HepG2 (cell line): ENCODE results near the gene UBE4A. TPM values are rescaled to one million over a fixed set of nuclear protein-coding genes. Genes with fewer than 3 reads are reported as not detected.
A peak's percentile ranks its signal among the peaks of the same experiment; 100 is the strongest.

Source experiments
- ATAC-seq: fragments of 200-7000 bp; cut with Tn5 transposase; 3 replicates; pipeline ENCODE4 v1.9.1; 2020; ENCODE audit warnings: mild to moderate bottlenecking, moderate library complexity
- BruUV-seq: library from RNA; stranded (reverse); fragments of 400-500 nt; replicated peaks from 2 replicates; lab custom pipeline; 2021; lab: Mats Ljungman, UMichigan
- CTCF ChIA-PET: fragments of 300-600 bp; formaldehyde crosslinking; extraction: SDS; loops from one replicate; lab custom pipeline; 2021; ENCODE audit warnings: low total read pairs, inconsistent platforms, low intra/inter-chr PET ratio; lab: Yijun Ruan, JAX
- POLR2A ChIA-PET: fragments of 350-600 bp; sonication (Branson Sonifier 250); formaldehyde crosslinking; loops from one replicate; lab custom pipeline; 2020; ENCODE audit warnings: antibody characterized with exemption, inconsistent platforms; lab: Yijun Ruan, JAX
- DNase-seq: peaks from one replicate; pipeline ENCODE4 v3.0.0-alpha.2; 2015; ENCODE audit warnings: low spot score
- FAIRE-seq: peaks from 3 replicates; lab custom pipeline; 2011; peaks lifted over from hg19 to GRCh38; lab: Jason Lieb, UNC
- H2AFZ ChIP-seq: one replicate; pipeline ENCODE4 v1.6.1; 2011; ENCODE audit warnings: low read length, inconsistent platforms
- H3K27ac ChIP-seq: fragments of 300-600 bp; 3 replicates; pipeline ENCODE4 v1.8.0; 2011; ENCODE audit warnings: mixed run types, mild to moderate bottlenecking, mixed read lengths, low read length, inconsistent platforms; ENCODE audit not compliant: insufficient read depth; ENCODE audit errors: extremely low read length
- H3K27me3 ChIP-seq, 2 experiments: fragments of 200-600 bp in 1 of 2; 2 replicates in 1 of 2; 3 replicates in 1 of 2; pipeline versions ENCODE4 v1.6.0 to v1.8.0; 2011; ENCODE audit warnings: low read length in 2 of 2, mild to moderate bottlenecking in 2 of 2, moderate library complexity in 2 of 2, inconsistent platforms in 1 of 2; ENCODE audit not compliant: insufficient read depth in 2 of 2, control insufficient read depth in 1 of 2
- H3K36me3 ChIP-seq, 2 experiments: fragments of 200-600 bp in 1 of 2; replicated peaks in 1 of 2; 2 replicates in 1 of 2; 3 replicates in 1 of 2; pipeline versions ENCODE4 v1.5.1 to v1.8.0; 2011; ENCODE audit warnings: low read length in 2 of 2, inconsistent platforms in 1 of 2; ENCODE audit not compliant: insufficient read depth in 2 of 2, control insufficient read depth in 1 of 2
- H3K4me1 ChIP-seq: 2 replicates; pipeline ENCODE4 v1.5.1; 2012; ENCODE audit warnings: low read length, inconsistent platforms; ENCODE audit not compliant: insufficient read depth
- H3K4me2 ChIP-seq: 2 replicates; pipeline ENCODE4 v1.6.0; 2011; ENCODE audit warnings: low read depth, low read length, inconsistent platforms
- H3K4me3 ChIP-seq, 3 experiments: fragments of 200-600 bp in 1 of 3; sonication (generic), shearing (Covaris generic) in 1 of 3; replicated peaks in 1 of 3; 2 replicates each; pipeline ENCODE4 v1.5.1; 2011 to 2016; ENCODE audit warnings: low read length in 3 of 3, inconsistent platforms in 2 of 3, low read depth in 2 of 3, mild to moderate bottlenecking in 2 of 3, control low read depth in 1 of 3, mixed read lengths in 1 of 3; ENCODE audit not compliant: insufficient read depth in 1 of 3
- H3K79me2 ChIP-seq: one replicate; pipeline ENCODE4 v1.6.1; 2011; ENCODE audit warnings: low read length, inconsistent platforms; ENCODE audit not compliant: insufficient read depth
- H3K9ac ChIP-seq: 2 replicates; pipeline ENCODE4 v1.6.0; 2011; ENCODE audit warnings: mild to moderate bottlenecking, low read depth, low read length, inconsistent platforms; ENCODE audit not compliant: insufficient read depth
- H3K9me3 ChIP-seq: 2 replicates; pipeline ENCODE4 v1.5.1; 2012; ENCODE audit warnings: mild to moderate bottlenecking, low read length
- H4K20me1 ChIP-seq: 2 replicates; pipeline ENCODE4 v1.6.0; 2011; ENCODE audit warnings: inconsistent platforms, mild to moderate bottlenecking, low read length, moderate library complexity; ENCODE audit not compliant: insufficient read depth
- GABPA ChIP-seq, 2 experiments: IDR thresholded peaks; 2 replicates each; pipeline ENCODE4 v1.6.1; 2011 to 2016; ENCODE audit warnings: low read depth in 2 of 2, low read length in 1 of 2, missing biosample characterization in 1 of 2, missing genetic modification characterization in 1 of 2
- GATAD1 ChIP-seq: IDR thresholded peaks from 2 replicates; pipeline ENCODE4 v1.6.1; 2016; ENCODE audit warnings: missing genetic modification reagents, missing compliant biosample characterization
- HNRNPLL ChIP-seq: fragments of 200-400 bp; formaldehyde crosslinking; IDR thresholded peaks from 2 replicates; pipeline ENCODE4 v1.6.1; 2017; ENCODE audit warnings: mild to moderate bottlenecking, low read depth, low read length; ENCODE audit not compliant: poor library complexity, severe bottlenecking
- IRF2 ChIP-seq: IDR thresholded peaks from 2 replicates; pipeline ENCODE4 v1.6.1; 2018; ENCODE audit warnings: missing genetic modification reagents, missing compliant biosample characterization
- MBNL3 ChIP-seq: fragments of 250-450 bp; sonication (Bioruptor Pico); conservative IDR thresholded peaks from 2 replicates; pipeline ENCODE4 v1.8.0; 2022; ENCODE audit warnings: mild to moderate bottlenecking, inconsistent platforms
- RBFOX2 ChIP-seq: fragments of 200-400 bp; formaldehyde crosslinking; IDR thresholded peaks from 2 replicates; pipeline ENCODE4 v1.6.1; 2017; ENCODE audit warnings: low read depth, mild to moderate bottlenecking, low read length
- SOX6 ChIP-seq, 2 experiments: fragments of 450-650 bp in 1 of 2; sonication (generic) in 1 of 2; formaldehyde crosslinking in 1 of 2; IDR thresholded peaks; 2 replicates each; pipeline versions ENCODE4 v1.4.0 to v1.6.1; 2017 to 2020; ENCODE audit warnings: antibody characterized with exemption in 1 of 2, mild to moderate bottlenecking in 1 of 2, missing genetic modification reagents in 1 of 2
- ZNF235 ChIP-seq: sonication (generic); formaldehyde crosslinking; IDR thresholded peaks from 2 replicates; pipeline ENCODE4 v1.8.1; 2023; ENCODE audit warnings: mild to moderate bottlenecking, missing genetic modification reagents, borderline replicate concordance
- ZSCAN22 ChIP-seq: sonication (generic); formaldehyde crosslinking; IDR thresholded peaks from 2 replicates; pipeline ENCODE4 v1.4.0; 2020; ENCODE audit warnings: mild to moderate bottlenecking, missing genetic modification reagents
- WGBS: methylation state at CpG from one replicate; pipeline ENCODE4 v1.1.6; 2017; ENCODE audit warnings: low lambda C conversion rate; 5-methylcytosine and 5-hydroxymethylcytosine counted together
- in situ Hi-C: cut with HindIII; loops from 2 replicates; pipeline ENCODE4 v1.10.0; 2017; ENCODE audit warnings: low pct_unique_long_range_greater_than_20kb; ENCODE audit not compliant: extremely low pct_ligation_motif_present
- intact Hi-C: fragments of 100-400 bp; cut with micrococcal nuclease; formaldehyde crosslinking; loops from one replicate; pipeline ENCODE4 v1.10.0; 2022; ENCODE audit not compliant: unreplicated experiment
- polyA plus RNA-seq, 8 experiments: library from polyadenylated mRNA; depleted of rRNA in 3 of 8; stranded (reverse) in 7 of 8; unstranded in 1 of 8; fragments of >200 nt; fragmentation: Illumina TruSeq in 4 of 8; extraction: Trizol in 4 of 8; gene quantifications; 2 replicates each; pipeline versions ENCODE4 v1.2.1 to v1.2.3, GENCODE V29; 2011 to 2016; ENCODE audit warnings: low read depth in 4 of 8, missing spikeins in 1 of 8, mixed read lengths in 1 of 8; ENCODE audit not compliant: insufficient read depth in 1 of 8
- total RNA-seq, 5 experiments: library from RNA; depleted of rRNA; stranded (reverse); fragments of >200 nt; fragmentation: Illumina TruSeq; extraction: Trizol; gene quantifications; 2 replicates each; pipeline ENCODE4 v1.2.3, GENCODE V29; 2016; ENCODE audit warnings: low read depth in 1 of 5

The UBE4A gene
- total and polyA plus RNA-seq, 2 of the 13 experiments (the other 11 are each of a cell fraction or from before 2014, with no cell fraction given), result 15.1 to 32.7 TPM

DNA sequence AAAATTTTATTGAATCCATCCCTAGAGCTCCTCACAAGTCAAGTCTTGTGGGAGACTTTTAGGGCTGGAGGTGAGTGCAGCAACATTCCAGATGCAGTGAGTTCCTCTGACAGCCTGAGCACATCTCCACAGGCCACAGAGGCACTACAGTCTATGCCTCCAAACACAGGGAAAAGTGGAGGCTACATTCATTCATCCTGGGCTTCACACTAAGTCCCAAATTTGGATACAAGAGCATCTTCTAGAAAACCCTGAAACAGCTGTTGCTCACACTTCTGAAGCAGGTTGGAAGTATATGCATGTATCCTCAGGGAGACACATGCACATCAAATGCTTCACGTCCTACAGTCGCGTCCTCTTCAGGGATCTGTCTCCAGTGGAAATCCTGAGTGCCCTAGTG, 18.1 kb upstream of the UBE4A start:
- Histone ChIP-seq H3K9ac (no peak overlapping the region), H3K4me3 (no peak overlapping the region), H3K9me3 (no peaks in the 10 kb centered on the region), H3K27ac (no peak overlapping the region), H3K79me2 (no peaks in the 10 kb centered on the region), H3K27me3 (peaks cover 3 to 23% of the 10 kb centered on the region in 2 experiments; a peak in 2 of 5 replicates), H4K20me1 (no peaks in the 10 kb centered on the region), H3K4me1 (peaks cover 34% of the 10 kb centered on the region), H3K36me3 (no peaks in the 10 kb centered on the region), H2AFZ (no peak overlapping the region), H3K4me2 (peak overlapping the region; percentile 8; the same call in 1 of the 2 replicates)
- intact Hi-C loops (no loop called here), in situ Hi-C loops (no loop called here)
- ATAC-seq (no peak), DNase-seq (no peak), FAIRE-seq (no peak)
- WGBS, result no CpG with 5 or more reads among the region's 3 CpGs
- no peak for TF ChIP-seq IRF2 (CRISPR knock-in tag)
- no peak for TF ChIP-seq ZNF235 (CRISPR knock-in tag)
- no peak for TF ChIP-seq HNRNPLL
- TF ChIP-seq SOX6 (IDR thresholded peaks at IDR 0.05), result no peak
- TF ChIP-seq SOX6 (CRISPR knock-in tag; IDR thresholded peaks at IDR 0.05), result no peak
- no peak for TF ChIP-seq GABPA (IDR thresholded peaks at IDR 0.05; ENCODE audit: low read depth, low read length)
- no peak for TF ChIP-seq GABPA (CRISPR knock-in tag; IDR thresholded peaks at IDR 0.05; ENCODE audit: low read depth)
- TF ChIP-seq RBFOX2, result no peak
- no peak for TF ChIP-seq MBNL3
- no peak for TF ChIP-seq ZSCAN22
- TF ChIP-seq GATAD1, result no peak
- CTCF ChIA-PET, result no interaction called here
- POLR2A ChIA-PET, result no interaction called here
- BruUV-seq, result no TSS peak
